GM21381 (cell line): Measurements from ENCODE around the gene PDZD2.
"Not testable (repeated sequence)": the region's sequence is repeated elsewhere in the genome, so short reads cannot be mapped to it uniquely, and the experiment has no call there.

ENCODE experiments used
- ATAC-seq: cut with Tn5 transposase; IDR thresholded peaks from one replicate; pipeline ENCODE4 v1.9.1; 2021; ENCODE audit warnings: mild to moderate bottlenecking, moderate library complexity; ENCODE audit not compliant: unreplicated experiment

The PDZD2 gene

DNA sequence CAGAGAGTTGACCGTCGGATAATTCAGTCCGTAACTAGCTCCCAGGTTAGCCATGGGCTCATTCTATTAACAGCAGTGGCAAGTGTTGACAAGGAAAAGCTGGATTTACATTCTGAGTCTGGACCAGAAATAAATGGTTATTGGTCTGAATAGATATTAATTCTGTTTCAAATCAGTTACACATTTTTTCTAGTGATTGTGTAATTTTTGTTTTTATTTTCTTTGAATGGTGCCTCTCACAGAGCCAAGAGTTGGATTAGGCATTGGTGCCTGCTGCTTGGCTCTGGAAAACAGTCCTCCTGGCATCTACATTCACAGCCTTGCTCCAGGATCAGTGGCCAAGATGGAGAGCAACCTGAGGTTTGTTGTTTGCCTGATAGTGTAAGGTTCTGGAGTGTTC is 420.1 kb downstream of the PDZD2 start:
- no peak for ATAC-seq

DNA sequence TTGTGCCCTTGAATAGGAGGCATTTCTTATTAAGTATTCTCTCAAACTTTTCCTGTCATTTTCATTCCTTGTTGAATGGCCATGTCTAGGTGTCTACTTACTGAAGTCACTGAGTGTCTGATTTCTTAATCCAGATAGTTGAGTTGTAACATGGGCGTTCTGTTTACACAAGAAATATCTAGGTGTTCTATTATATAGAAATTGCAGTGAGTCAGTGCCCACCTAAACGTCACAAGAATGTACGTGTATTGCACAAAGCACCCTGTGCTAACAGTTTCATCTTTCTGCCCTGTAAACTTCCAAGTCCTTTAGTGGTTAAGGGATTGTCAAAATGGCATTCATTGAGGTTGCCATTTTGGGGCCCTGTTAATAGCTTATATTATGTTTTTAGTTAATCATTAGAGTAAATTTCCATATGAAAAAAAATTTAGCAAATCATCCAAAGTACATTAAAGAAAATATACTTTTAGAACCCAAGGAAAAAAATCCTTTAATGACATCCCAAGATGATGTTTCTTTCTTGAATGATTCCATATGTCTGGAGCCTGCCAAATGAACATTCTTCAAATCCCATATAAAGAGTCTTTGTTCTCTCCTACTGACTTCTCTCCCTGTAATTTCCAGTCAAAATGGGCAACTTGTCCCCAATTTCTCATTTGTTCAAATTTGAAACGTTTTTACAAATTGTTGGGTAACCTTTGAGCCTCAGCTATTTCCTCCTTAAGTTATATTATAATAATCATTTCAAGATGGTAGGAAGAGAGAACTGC is 421.0 kb downstream of the PDZD2 start:
- no peak for ATAC-seq

DNA sequence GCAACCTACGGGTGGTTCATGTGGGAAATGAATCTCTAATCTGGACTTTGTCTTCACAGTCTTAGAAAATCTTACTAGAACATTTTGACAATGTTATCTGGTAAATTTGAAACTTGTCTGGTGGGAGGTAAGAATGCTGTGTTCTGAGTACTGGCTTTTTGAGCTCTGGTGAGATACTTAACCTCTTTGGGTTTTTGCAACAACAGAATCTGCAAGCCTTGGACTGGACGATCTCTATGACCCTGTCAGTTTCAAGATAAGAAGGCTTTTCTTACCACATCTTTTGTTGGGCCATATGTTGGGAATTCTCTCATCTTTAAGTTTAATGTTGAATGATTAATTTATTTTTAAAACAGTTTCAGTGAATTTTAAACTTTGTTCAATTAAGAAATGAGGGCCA is 422.3 kb downstream of the PDZD2 start:
- ATAC-seq = no peak

DNA sequence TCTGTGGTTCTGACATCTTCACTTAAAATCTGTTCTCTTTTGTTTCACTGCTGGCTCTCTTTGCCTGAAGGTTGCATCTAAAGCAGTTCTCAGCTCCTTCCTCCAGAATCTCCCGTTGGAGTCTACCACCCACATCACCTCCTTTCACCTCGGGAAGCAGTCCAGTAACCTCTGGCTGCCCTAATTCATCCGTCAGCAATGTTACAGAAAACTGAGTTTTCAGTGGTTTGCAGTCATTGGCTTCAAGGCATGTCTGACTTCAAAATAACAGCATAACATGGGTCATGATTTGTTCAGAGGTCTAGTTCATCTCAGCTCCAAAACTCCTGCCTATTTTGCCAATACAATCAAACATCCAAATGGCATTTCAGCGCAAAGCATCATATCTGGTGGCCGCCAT is 427.5 kb downstream of the PDZD2 start:
- no peak for ATAC-seq

DNA sequence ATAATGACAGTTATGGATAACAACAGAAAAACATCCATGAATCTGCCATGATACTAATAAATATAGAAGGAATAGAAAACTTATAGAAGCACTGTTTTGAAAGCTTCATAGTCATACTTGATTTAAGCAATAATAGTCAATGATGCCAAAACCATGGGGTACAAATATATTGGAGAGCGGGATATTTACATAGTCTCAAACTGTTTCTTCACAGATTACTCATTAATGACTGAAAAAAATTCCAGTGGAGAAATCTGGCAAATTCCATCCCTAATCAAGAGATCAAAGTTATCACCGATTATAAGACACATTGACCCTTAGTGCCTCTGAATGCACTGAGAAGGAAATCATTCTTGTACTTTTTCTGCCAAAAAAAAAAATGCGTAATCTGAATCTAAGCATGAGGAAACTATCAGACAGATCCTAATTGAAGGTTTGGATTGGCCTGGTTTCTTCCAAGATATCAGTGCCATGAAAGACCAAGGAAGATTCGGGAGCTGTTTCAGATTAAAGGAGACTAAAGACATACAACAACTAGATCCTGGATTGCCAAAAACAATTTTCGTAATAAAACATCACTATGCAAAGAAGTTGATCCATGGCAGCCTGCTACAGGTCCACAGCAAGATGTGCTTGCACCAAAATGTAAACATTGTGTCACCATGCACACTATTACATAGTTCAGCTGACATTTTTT is 429.0 kb downstream of the PDZD2 start:
- no peak for ATAC-seq

DNA sequence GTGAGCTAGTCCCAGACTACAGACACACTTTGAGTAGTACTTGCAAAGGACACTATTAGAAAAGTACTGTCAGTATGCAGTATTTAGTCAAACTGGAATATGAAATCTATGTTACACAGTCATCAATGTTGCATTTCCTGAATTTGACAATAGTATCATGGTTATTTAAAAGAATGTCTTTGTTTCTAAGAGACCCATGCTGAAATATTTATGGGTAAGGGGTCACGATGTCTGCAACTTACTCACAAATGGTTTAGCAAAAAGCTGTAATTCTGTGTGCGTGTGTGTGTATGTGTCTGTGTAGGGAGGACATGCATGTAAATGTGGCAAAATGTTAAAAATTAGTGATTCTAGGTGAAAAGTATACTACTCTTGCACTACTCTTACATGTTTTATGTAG is 429.6 kb downstream of the PDZD2 start:
- ATAC-seq = no peak

DNA sequence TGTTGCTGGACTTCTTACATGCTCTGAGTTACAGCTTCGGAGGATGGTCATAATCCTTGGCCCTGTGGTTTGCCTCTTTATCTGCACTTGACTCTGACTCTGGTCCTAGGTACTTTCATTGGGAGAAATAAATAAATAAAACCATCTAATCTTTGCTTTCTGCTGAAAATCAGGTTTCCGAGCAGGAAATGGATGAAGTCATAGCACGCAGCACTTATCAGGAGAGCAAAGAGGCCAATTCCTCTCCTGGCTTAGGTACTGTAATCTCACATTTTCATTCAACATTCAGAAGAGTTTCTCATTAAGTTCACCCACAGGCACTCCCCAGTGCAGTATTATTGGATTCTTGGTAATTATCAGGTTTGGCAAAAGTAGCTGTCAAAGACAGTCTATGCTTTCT is 430.5 kb downstream of the PDZD2 start:
- no peak for ATAC-seq

DNA sequence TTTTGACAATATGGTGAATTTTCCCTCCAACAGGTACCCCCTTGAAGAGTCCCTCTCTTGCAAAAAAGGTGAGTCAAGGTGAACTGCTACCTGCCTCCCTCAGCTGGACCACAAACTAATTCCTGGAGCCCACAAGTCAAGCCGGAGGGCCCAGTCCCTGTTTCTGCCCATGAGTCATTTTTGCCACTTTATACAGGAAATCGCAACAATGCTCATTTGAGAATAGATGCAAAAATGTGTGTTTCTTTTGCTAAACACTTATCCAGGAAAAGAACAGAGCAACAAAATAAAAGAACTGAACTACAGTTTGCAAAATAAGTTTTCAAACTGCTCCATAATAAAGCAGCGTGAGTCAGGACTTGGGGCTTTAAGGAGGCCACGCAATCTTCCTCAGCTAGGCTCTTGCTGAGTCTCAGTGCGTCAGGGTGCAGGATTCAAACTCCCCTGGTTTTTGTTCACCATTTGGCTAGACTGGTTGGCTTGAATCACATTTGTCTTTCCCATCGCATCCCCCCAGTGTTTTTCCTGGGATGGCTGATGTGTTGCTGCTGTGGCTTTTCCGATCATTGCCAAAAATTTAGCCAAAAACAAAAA is 432.5 kb downstream of the PDZD2 start:
- ATAC-seq = no peak

DNA sequence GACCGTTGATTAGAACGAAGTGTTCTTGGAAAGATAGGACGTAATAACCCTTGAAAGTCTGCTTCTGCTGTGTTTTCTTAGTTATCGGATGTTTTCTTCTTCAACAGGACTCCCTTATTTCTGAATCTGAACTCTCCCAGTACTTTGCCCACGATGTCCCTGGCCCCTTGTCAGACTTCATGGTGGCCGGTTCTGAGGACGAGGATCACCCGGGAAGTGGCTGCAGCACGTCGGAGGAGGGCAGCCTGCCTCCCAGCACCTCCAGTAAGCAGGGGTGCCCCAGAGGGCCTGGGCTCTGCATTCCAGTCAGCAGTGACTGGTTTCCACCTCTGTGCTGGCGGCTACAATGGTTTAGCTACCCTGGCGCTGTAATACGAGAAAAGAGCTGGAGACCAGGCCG is 433.1 kb downstream of the PDZD2 start:
- no peak for ATAC-seq

DNA sequence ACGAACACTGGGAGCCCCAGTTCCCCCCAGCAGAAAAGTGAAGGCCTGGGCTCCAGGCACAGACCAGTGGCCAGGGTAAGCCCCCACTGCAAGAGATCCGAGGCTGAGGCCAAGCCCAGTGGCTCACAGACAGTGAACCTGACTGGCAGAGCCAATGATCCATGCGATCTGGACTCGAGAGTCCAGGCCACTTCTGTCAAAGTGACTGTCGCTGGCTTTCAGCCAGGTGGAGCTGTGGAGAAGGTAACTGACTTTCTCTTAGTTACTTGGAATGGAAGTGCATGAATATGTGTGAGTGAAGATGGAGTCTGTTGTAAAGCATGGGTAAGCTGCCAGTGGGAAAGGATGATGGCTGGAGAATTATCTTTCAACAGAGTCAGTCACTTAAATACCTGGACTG is 435.5 kb downstream of the PDZD2 start:
- ATAC-seq = no peak

DNA sequence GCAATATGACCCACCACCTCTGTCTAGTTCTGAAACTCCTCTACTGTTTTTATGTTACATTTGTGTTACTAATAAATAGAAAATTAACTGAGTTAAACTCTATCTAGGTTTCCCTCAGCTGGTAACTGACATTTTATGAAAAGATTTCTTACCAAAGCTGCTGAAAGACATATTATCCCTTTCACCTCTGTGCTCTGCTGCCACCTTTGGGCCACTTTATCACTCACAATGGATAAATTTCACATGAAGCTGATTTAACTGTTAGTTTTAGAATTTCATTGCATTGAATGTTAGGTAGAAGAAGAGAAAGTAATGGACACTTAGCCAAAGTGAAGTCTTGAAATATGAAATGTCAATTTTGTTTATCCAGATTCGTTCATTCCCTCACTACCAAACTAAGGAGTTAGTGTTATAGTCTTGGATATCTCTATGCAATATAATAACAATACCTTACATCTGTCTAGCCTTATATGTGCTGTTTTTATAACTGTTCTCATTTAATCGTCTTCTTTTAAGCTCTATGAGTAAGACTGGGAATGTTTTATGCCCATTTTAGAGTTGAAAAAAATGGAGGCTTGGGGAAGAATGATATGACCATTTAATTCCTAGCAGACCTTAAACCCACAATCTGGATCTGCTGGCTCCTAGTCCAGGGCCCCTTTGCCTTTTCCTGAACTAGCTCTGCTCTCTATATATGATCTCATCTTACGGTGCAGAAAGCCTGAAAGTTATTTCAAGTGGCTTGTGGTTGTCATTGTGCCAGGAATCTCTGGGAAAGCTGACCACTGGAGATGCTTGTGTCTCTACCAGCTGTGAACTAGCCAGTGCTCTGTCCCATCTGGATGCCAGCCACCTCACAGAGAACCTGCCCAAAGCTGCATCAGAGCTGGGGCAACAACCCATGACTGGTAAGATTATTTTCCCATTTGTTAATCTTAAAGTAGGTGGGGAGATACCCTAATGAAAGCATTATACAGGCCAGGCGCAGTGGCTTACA is 438.1 kb downstream of the PDZD2 start:
- ATAC-seq = no peak

DNA sequence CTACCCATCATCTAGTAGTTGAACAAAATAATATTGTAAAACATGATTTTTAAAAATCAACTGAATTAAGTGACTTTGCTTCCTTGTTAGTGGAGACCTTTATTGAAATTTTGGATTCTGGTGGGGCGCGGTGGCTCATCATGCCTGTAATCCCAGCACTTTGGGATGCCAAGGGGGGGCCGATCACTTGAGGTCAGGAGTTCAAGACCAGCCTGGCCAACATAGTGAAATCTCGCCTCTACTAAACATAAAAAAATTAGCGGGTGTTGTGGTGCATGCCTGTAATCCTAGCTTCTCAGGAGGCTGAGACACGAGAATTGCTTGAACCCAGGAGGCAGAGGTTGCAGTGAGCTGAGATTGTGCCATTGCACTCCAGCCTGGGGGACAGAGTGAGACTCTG is 439.9 kb downstream of the PDZD2 start:
- not testable (repeated sequence) for ATAC-seq

DNA sequence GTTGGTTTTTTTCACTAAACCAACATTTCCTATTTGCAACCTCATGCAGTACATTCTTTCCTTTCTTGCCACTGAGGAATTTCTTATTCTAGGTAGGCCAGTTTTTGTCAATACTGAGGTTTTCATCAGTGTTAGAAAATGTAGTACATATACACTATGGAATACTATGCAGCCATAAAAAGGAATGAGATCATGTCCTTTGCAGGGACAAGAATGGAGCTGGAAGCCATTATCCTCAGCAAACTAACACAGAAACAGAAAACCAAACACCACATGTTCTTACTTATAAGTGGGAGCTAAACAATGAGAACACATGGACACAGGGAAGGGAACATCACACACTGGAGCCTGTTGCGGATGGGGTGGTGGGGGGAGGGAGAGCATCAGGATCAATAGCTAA is 441.6 kb downstream of the PDZD2 start:
- ATAC-seq = not testable (repeated sequence)

DNA sequence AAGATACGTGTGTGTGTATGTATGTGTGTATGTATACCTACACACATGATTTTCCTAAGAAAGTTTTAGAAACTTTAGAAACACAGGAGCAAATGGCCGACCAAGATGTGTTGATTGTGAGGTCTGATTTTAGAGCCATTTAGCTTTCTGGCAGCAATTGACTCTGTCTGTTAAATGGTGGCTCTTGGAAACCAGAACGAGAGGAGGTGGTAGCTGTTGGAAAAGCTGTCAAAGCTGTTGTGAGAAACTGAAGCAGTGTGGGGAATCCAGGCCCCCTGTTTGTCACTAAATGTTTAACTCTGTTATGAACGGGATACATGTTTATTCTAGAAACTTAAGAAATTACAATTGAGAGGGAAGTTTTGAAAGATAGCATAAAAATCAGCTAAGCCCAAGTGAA is 443.8 kb downstream of the PDZD2 start:
- ATAC-seq = no peak

DNA sequence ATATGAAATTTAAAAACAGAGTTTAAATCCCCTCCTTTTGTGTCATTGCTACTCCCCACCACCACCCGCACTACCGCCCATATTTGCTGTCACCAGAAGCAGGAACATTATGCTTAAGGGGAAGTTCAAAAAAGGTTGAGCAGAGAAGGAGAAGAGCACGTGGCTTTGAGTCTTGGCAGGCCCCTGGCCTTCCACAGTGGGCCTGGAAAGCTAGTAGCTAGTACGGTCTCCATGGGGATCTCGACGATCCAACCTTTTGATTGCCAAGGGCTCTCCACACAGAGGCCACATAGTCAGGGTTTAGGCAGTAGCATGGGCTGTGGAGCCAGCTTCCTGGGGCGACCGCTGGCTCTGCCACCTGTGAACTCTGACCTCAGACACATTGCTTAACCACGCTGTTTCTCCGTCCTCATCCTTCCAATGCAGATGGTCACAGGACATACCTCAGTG is 445.1 kb downstream of the PDZD2 start:
- no peak for ATAC-seq

DNA sequence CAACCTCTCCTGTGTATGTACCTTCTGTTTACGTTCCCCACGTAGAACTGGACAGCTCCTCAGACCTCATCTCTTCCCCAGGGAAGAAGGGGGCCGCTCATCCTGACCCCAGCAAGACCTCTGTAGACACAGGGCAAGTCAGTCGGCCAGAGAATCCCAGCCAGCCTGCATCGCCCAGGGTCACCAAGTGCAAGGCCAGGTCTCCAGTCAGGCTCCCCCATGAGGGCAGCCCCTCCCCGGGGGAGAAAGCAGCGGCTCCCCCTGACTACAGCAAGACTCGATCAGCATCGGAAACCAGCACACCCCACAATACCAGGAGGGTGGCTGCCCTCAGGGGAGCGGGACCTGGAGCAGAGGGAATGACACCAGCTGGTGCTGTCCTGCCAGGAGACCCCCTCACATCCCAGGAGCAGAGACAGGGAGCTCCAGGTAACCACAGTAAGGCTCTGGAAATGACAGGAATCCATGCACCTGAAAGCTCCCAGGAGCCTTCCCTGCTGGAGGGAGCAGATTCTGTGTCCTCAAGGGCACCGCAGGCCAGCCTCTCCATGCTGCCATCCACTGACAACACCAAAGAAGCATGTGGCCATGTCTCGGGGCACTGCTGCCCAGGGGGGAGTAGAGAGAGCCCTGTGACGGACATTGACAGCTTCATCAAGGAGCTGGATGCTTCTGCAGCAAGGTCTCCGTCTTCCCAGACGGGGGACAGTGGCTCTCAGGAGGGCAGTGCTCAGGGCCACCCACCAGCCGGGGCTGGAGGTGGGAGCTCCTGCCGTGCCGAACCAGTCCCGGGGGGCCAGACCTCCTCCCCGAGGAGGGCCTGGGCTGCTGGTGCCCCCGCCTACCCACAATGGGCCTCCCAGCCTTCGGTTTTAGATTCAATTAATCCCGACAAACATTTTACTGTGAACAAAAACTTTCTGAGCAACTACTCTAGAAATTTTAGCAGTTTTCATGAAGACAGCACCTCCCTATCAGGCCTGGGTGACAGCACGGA is 448.5 kb downstream of the PDZD2 start:
- no peak for ATAC-seq

DNA sequence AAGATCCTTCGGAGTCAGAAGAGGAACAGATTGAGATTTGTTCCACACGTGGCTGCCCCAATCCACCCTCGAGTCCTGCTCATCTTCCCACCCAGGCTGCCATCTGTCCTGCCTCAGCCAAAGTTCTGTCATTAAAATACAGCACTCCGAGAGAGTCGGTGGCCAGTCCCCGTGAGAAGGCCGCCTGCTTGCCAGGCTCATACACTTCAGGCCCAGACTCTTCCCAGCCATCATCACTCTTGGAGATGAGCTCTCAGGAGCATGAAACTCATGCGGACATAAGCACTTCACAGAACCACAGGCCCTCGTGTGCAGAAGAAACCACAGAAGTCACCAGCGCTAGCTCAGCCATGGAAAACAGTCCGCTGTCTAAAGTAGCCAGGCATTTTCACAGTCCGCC is 449.3 kb downstream of the PDZD2 start:
- ATAC-seq = no peak

DNA sequence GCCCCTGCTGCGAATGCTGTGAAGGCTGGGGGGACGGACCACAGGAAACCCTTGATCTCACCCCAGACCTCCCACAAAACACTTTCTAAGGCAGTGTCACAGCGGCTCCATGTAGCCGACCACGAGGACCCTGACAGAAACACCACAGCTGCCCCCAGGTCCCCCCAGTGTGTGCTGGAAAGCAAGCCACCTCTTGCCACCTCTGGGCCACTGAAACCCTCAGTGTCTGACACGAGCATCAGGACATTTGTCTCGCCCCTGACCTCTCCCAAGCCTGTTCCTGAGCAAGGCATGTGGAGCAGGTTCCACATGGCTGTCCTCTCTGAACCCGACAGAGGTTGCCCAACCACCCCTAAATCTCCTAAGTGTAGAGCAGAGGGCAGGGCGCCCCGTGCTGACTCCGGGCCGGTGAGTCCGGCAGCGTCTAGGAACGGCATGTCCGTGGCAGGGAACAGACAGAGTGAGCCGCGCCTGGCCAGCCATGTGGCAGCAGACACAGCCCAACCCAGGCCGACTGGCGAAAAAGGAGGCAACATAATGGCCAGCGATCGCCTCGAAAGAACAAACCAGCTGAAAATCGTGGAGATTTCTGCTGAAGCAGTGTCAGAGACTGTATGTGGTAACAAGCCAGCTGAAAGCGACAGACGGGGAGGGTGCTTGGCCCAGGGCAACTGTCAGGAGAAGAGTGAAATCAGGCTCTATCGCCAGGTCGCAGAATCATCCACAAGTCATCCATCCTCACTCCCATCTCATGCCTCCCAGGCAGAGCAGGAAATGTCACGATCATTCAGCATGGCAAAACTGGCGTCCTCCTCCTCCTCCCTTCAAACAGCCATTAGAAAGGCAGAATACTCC is 450.4 kb downstream of the PDZD2 start:
- no peak for ATAC-seq
